PFSK-1 (cell line): ENCODE measurements around the gene SFXN1.

ENCODE experiments used
- FOXP2 ChIP-seq: optimal IDR thresholded peaks from 2 replicates; pipeline ENCODE3; 2011; ENCODE audit warnings: borderline replicate concordance, control low read depth, inconsistent platforms; ENCODE audit not compliant: insufficient read depth; ENCODE audit errors: extremely low read length, extremely low read depth
- POLR2AphosphoS5 ChIP-seq: IDR thresholded peaks from 2 replicates; pipeline ENCODE4 v1.6.1; 2012; ENCODE audit warnings: low read depth, mild to moderate bottlenecking, control low read depth, low read length, moderate library complexity
- SIN3A ChIP-seq: IDR thresholded peaks from 2 replicates; pipeline ENCODE4 v1.6.1; 2012; ENCODE audit warnings: mild to moderate bottlenecking, low read length, moderate library complexity, borderline replicate concordance; ENCODE audit not compliant: insufficient read depth
- TAF1 ChIP-seq: IDR thresholded peaks from 2 replicates; pipeline ENCODE4 v1.6.1; 2012; ENCODE audit warnings: low read length, control low read depth, borderline replicate concordance; ENCODE audit not compliant: insufficient read depth
- TF ChIP-seq, protein P1 (sequence below), 2 experiments: IDR thresholded peaks; 2 replicates each; pipeline versions ENCODE4 v1.6.1 to v1.8.0; 2011 to 2012; ENCODE audit warnings: low read depth in 2 of 2, low read length in 2 of 2, control low read depth in 1 of 2, inconsistent platforms in 1 of 2, mild to moderate bottlenecking in 1 of 2, moderate library complexity in 1 of 2; ENCODE audit not compliant: insufficient read depth in 1 of 2

DNA sequence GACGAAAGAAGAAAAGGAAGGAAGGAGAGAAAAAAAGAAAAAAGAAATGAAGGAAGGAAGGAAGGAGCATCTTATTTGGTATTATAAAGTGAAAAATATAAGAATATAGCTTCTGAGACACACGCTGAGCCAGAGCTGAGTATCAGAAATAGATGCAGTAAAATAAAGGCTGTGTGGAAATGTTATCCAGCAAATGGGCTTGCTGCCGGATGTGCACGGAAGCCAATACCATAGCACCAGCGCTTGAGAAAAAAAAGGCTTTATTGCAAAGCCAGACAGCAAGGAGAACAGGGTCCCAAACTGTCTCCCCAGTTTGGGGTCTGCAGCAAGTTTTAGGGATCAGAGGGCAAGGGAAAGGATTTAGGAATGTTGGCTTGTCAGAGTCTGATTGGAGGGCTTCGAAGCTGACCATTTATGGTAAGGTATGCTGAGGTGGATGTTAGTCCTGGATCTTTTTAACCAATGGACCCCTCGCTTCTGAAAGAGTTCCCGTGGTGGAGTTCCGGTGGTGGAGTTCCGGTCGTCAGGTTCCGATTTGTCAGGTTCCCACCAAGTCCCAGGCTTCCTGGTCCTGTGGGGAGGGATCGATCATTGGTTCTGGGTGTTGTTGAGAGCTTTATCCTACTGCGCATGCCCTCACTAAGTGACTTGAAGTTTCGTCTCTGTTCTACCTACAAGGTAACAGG lies 70.4 kb downstream of the SFXN1 start:
- no peak for TF ChIP-seq POLR2AphosphoS5
- TF ChIP-seq SIN3A: no peak
- TF ChIP-seq, protein P1, sequence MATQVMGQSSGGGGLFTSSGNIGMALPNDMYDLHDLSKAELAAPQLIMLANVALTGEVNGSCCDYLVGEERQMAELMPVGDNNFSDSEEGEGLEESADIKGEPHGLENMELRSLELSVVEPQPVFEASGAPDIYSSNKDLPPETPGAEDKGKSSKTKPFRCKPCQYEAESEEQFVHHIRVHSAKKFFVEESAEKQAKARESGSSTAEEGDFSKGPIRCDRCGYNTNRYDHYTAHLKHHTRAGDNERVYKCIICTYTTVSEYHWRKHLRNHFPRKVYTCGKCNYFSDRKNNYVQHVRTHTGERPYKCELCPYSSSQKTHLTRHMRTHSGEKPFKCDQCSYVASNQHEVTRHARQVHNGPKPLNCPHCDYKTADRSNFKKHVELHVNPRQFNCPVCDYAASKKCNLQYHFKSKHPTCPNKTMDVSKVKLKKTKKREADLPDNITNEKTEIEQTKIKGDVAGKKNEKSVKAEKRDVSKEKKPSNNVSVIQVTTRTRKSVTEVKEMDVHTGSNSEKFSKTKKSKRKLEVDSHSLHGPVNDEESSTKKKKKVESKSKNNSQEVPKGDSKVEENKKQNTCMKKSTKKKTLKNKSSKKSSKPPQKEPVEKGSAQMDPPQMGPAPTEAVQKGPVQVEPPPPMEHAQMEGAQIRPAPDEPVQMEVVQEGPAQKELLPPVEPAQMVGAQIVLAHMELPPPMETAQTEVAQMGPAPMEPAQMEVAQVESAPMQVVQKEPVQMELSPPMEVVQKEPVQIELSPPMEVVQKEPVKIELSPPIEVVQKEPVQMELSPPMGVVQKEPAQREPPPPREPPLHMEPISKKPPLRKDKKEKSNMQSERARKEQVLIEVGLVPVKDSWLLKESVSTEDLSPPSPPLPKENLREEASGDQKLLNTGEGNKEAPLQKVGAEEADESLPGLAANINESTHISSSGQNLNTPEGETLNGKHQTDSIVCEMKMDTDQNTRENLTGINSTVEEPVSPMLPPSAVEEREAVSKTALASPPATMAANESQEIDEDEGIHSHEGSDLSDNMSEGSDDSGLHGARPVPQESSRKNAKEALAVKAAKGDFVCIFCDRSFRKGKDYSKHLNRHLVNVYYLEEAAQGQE (IDR thresholded peaks at IDR 0.05; ENCODE audit: insufficient read depth in 1 of 2, low read depth in 2 of 2, low read length in 2 of 2): no peak
- TF ChIP-seq TAF1: no peak
- no peak for TF ChIP-seq FOXP2
